Measurements from ENCODE around the gene NOC2L. TPM values are rescaled to one million over a fixed set of nuclear protein-coding genes. Genes with fewer than 3 reads are reported as not detected.
A peak's percentile ranks its signal among the peaks of the same experiment; 100 is the strongest.

NOC2L gene
- total RNA-seq, 1 donor from 2014 or later = 69.8 TPM

DNA sequence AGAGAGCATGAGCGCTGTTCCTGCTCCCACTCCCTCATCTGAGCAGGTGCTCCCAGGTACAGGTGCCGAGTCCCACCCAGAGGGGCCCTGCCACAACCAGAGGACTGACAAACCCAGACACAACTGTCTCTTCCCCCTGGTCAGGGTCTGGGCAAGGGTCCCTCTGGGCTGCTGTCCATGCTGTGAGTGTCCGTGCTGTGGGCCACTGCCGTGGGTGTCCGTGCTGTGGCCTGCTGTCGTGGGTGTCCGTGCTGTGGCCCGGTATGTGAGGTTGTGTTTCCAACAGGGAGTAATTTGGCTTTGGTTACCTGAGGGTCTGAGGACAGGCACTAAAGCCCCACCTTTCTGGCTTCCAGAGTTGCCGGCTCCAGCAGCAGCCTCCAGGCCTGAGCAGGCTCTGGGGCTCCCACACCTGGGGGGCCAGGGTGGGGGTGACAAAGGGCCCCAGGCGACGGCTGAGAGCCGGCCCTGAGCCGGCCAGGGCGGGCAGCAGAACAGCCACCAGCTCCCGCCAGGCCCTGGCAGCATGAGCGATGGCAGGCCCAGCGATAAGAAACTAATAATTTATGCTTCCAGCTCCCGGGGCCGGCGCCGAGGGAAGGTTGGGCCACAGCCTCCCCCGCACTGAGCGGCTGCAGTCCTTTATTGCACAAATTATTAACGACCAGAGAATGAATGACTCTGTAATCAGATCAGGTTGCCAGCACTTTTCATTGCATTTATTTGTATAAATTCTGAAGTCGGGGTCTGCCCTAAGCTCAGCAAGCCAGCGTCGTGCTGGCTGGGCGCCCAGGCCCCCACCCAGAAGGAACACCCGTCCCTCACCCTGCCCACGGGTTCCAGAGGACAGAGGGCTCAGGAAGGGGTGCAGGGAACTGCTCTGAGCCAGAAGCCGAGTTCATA is 42.6 kb downstream of the NOC2L start:
- H3K4me1 Mint-ChIP-seq = peaks cover 80% of the 10 kb centered on the region
- no peaks in the 10 kb centered on the region for H3K36me3 Mint-ChIP-seq
- peak overlapping the region; percentile 40 for H3K4me3 Mint-ChIP-seq
- H3K9me3 Mint-ChIP-seq = no peaks in the 10 kb centered on the region
- TF ChIP-seq, protein P1, sequence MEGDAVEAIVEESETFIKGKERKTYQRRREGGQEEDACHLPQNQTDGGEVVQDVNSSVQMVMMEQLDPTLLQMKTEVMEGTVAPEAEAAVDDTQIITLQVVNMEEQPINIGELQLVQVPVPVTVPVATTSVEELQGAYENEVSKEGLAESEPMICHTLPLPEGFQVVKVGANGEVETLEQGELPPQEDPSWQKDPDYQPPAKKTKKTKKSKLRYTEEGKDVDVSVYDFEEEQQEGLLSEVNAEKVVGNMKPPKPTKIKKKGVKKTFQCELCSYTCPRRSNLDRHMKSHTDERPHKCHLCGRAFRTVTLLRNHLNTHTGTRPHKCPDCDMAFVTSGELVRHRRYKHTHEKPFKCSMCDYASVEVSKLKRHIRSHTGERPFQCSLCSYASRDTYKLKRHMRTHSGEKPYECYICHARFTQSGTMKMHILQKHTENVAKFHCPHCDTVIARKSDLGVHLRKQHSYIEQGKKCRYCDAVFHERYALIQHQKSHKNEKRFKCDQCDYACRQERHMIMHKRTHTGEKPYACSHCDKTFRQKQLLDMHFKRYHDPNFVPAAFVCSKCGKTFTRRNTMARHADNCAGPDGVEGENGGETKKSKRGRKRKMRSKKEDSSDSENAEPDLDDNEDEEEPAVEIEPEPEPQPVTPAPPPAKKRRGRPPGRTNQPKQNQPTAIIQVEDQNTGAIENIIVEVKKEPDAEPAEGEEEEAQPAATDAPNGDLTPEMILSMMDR (IDR thresholded peaks at IDR 0.05; ENCODE audit: unreplicated experiment) = no peak
- peaks cover 10% of the 10 kb centered on the region for H3K27me3 Mint-ChIP-seq (ENCODE audit: low read depth)
- H3K27ac Mint-ChIP-seq = peak overlapping the region; percentile 91
- DNase-seq (ENCODE audit: low spot score in 2 of 2, unreplicated experiment in 2 of 2) = peak; percentile 53 to 79

DNA sequence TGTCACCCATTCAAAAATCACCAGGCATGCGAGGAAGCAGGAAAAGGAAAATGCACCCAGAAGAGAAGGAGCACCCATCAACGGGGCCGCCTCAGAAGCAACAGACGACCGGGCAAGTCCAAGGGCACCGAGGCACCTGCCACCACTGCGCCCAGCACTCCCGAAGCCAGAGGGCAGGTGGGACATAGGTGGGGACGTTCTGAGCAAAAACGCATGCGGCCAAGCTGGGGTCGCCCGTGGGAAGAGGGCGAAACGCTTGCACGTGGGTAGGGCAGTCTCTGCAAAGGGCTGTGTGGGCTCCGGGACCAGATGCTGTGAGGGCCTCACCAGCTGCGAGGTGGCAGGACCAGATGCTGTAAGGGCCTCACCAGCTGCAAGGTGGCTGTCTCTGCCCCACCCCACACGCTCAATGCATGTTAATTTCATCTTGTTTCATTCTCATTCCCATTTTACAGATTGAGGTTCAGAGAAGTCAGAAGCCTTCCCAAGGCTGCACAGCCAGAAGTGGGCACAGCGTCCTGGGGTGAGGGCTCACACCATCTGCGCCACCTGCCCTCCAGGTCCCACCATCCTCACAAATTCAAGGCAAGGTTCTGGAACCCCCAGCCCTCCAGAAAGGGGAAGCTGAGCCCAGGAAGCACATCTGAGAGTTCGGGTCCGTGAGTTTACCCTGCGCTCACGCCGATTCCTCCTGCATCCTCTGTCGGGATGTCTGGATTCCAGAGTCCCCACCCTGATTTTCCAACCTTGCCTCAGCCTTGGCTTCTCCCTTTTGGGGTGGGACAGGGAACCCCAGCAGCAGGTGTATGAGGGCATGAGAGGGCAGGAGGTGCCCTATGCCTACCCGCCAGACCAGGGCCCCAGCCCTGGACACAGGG is 43.5 kb downstream of the NOC2L start:
- peaks cover 10% of the 10 kb centered on the region for H3K27me3 Mint-ChIP-seq (ENCODE audit: low read depth)
- peaks cover 83% of the 10 kb centered on the region for H3K4me1 Mint-ChIP-seq

DNA sequence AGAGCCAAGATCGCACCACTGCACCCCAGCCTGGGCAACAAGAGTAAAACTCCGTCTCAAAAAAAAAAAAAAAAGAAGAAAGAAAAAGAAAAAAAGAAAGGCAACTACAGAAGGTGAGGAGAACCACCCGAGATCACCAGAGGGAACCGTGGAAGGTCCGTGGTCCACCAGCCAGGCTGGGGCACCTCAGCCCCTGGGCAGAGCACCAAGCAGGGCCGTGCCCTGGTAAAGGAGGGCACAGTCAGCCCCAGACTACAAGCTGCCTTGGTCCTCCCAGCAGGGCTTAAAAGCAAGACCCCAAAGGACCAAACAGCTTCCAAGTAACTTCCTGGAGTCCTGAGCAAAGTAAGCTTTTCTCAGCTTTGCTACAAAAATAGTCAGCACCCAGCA is 44.2 kb downstream of the NOC2L start:
- DNase-seq (ENCODE audit: low spot score in 2 of 2, unreplicated experiment in 2 of 2) = peak in 1 of 2 experiments; percentile 22
- Mint-ChIP-seq H3K27me3 (ENCODE audit: low read depth) (peaks cover 10% of the 10 kb centered on the region), H3K4me1 (peaks cover 80% of the 10 kb centered on the region), H3K36me3 (no peaks in the 10 kb centered on the region), H3K9me3 (no peaks in the 10 kb centered on the region), H3K4me3 (no peak overlapping the region), H3K27ac (no peak overlapping the region)
- TF ChIP-seq, protein P1 (IDR thresholded peaks at IDR 0.05; ENCODE audit: unreplicated experiment) = no peak

More for the DNA sequence above, 43.5 kb downstream of the NOC2L start:
- peak in 1 of 2 experiments; percentile 26 for DNase-seq (ENCODE audit: low spot score in 2 of 2, unreplicated experiment in 2 of 2)
- Mint-ChIP-seq H3K36me3 (no peaks in the 10 kb centered on the region), H3K4me3 (no peak overlapping the region), H3K27ac (peak overlapping the region; percentile 91), H3K9me3 (no peaks in the 10 kb centered on the region)
- TF ChIP-seq, protein P1 (IDR thresholded peaks at IDR 0.05; ENCODE audit: unreplicated experiment) = no peak

DNA sequence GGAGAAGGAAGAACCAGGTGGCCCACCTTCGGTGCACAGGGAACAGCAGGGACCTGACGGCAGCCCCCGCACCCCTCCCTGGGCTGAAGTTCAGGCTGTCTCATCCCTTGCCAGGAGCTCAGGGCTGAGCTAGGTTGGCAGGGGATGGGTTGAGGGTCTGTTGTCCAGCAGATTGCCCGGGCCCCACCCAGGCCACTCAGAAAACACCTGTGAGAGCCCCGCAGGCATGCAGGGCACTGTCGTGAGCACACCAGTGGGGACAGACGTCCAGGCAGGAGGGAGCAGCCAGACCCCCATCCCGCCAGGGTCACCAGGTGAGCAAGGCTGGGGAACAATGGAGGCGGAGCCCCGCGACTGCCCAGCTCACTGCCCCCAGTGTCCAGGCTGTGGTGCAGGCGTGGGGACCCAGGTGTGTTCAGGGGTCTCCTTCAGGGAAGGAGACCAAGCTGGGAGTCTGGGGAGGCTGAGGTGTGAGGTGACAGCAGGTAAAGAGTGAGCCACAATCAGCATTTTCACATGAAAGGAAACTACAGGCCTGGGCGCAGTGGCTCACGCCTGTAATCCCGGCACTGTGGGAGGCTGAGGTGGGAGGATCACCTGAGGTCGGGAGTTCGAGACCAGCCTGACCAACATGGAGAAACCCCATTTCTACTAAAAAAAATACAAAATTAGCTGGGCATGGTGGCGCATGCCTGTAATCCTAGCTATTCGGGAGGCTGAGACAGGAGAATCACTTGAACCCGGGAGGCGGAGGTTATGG is 44.7 kb downstream of the NOC2L start:
- Mint-ChIP-seq H3K27me3 (ENCODE audit: low read depth) (peaks cover 10% of the 10 kb centered on the region), H3K4me3 (no peak overlapping the region), H3K9me3 (no peaks in the 10 kb centered on the region), H3K27ac (no peak overlapping the region), H3K4me1 (peaks cover 79% of the 10 kb centered on the region), H3K36me3 (no peaks in the 10 kb centered on the region)
- peak in 1 of 2 experiments; percentile 35 for DNase-seq (ENCODE audit: low spot score in 2 of 2, unreplicated experiment in 2 of 2)
- TF ChIP-seq, protein P1 (IDR thresholded peaks at IDR 0.05; ENCODE audit: unreplicated experiment) = no peak

DNA sequence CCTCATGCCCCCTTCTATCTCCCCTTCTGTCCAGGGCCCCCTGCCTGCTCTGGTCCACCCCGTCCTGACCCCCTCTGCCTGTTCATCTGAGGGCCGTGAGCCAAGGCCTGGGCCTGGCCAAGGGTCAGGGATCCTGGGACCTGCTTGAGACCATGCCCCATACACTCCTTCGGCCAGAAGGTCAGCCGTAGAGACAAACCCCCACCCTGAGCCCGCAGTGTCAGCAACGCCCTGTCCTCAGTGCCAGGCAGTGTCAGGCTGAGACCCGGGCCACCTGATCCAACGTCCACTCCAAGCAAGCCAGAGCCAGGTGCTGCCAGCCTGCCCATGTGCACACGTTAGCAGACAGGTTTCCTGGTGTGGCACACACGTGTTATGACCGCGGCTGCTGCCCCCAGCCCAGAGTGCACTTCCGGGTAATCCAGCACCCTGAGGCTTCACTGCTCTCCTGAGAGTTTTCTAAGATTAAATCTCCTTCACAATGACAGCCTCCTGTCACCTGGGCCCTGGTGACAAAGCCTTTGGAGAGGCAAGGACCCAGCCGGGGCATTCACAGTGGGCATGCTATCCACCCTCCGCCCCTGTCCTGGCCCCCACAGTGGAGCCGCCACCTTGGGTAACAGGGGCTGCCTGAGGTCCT is 45.4 kb downstream of the NOC2L start:
- DNase-seq (ENCODE audit: low spot score in 2 of 2, unreplicated experiment in 2 of 2) = no peak
- Mint-ChIP-seq H3K27me3 (ENCODE audit: low read depth) (peaks cover 9% of the 10 kb centered on the region), H3K9me3 (no peaks in the 10 kb centered on the region), H3K27ac (no peak overlapping the region), H3K4me3 (no peak overlapping the region), H3K36me3 (no peaks in the 10 kb centered on the region), H3K4me1 (peaks cover 74% of the 10 kb centered on the region)
- TF ChIP-seq, protein P1 (IDR thresholded peaks at IDR 0.05; ENCODE audit: unreplicated experiment) = no peak

Measured in mesothelial cell of epicardium (in vitro differentiated cells).